GM12878 (cell line): ENCODE measurements around the gene MTMR10. TPM values are rescaled to one million over a fixed set of nuclear protein-coding genes. Genes with fewer than 3 reads are reported as not detected.

Experiments
- ATAC-seq: fragments of 200-7000 bp; cut with Tn5 transposase; 3 replicates; pipeline ENCODE4 v1.9.1; 2020; ENCODE audit warnings: mild to moderate bottlenecking, moderate library complexity
- Bru-seq: library from RNA; stranded (reverse); fragments of 400-500 nt; gene quantifications from one replicate; lab custom pipeline; 2021; lab: Mats Ljungman, UMichigan
- BruChase-seq, 2 experiments: library from RNA; stranded (reverse); fragments of 400-500 nt; gene quantifications; one replicate each; lab custom pipeline; 2021; lab: Mats Ljungman, UMichigan
- BruUV-seq: library from RNA; stranded (reverse); fragments of 400-500 nt; replicated peaks from 2 replicates; lab custom pipeline; 2021; lab: Mats Ljungman, UMichigan
- CTCF ChIA-PET: fragments of 300-600 bp; sonication (Branson Sonifier 250); formaldehyde crosslinking; extraction: SDS; loops from one replicate; lab custom pipeline; 2021; ENCODE audit warnings: inconsistent platforms; lab: Yijun Ruan, JAX
- POLR2A ChIA-PET: fragments of 350-600 bp; formaldehyde crosslinking; extraction: SDS; loops from one replicate; lab custom pipeline; 2021; ENCODE audit warnings: inconsistent platforms; lab: Charles Lee
- RAD21 ChIA-PET: fragments of 300-600 bp; sonication (Branson Sonifier 250); formaldehyde crosslinking; loops from one replicate; lab custom pipeline; 2023; ENCODE audit warnings: antibody characterized with exemption; ENCODE audit not compliant: unreplicated experiment; lab: Charles Lee
- SMC1A ChIA-PET: fragments of 300-600 bp; sonication (Branson Sonifier 250); formaldehyde crosslinking; loops from one replicate; lab custom pipeline; 2023; ENCODE audit not compliant: unreplicated experiment, uncharacterized antibody; lab: Charles Lee
- DNase-seq: peaks from one replicate; pipeline ENCODE4 v3.0.0-alpha.2; 2011; ENCODE audit warnings: low read depth, low spot score
- FAIRE-seq: peaks from 3 replicates; lab custom pipeline; 2011; peaks lifted over from hg19 to GRCh38; lab: Jason Lieb, UNC
- H2AFZ ChIP-seq: 2 replicates; pipeline ENCODE4 v1.6.0; 2011; ENCODE audit warnings: low read depth, low read length, control low read depth; ENCODE audit not compliant: control insufficient read depth
- H3K27ac ChIP-seq: 2 replicates; pipeline ENCODE4 v1.5.1; 2011; ENCODE audit warnings: control low read depth; ENCODE audit not compliant: control insufficient read depth, insufficient read depth
- H3K27me3 ChIP-seq, 2 experiments: replicated peaks in 1 of 2; 2 replicates each; pipeline versions ENCODE4 v1.6.0 to v1.6.1; 2011; ENCODE audit warnings: low read length in 1 of 2; ENCODE audit not compliant: control insufficient read depth in 2 of 2, insufficient read depth in 2 of 2
- H3K36me3 ChIP-seq, 2 experiments: 2 replicates each; pipeline ENCODE4 v1.5.1; 2011; ENCODE audit warnings: low read length in 1 of 2; ENCODE audit not compliant: control insufficient read depth in 2 of 2, insufficient read depth in 2 of 2
- H3K4me1 ChIP-seq: 2 replicates; pipeline ENCODE4 v1.6.1; 2011; ENCODE audit warnings: mild to moderate bottlenecking, low read length, moderate library complexity, mixed read lengths; ENCODE audit not compliant: control insufficient read depth, insufficient read depth
- H3K4me2 ChIP-seq: 2 replicates; pipeline ENCODE4 v1.6.0; 2011; ENCODE audit warnings: control low read depth; ENCODE audit not compliant: control insufficient read depth, insufficient read depth
- H3K4me3 ChIP-seq: fragments of 200-600 bp; sonication (generic); 2 replicates; pipeline ENCODE4 v1.5.1; 2016
- H3K79me2 ChIP-seq: 2 replicates; pipeline ENCODE4 v1.6.0; 2011; ENCODE audit warnings: low read length; ENCODE audit not compliant: control insufficient read depth, insufficient read depth
- H3K9ac ChIP-seq: 2 replicates; pipeline ENCODE4 v1.8.0; 2011; ENCODE audit warnings: low read length, control low read depth, mixed read lengths; ENCODE audit not compliant: control insufficient read depth, insufficient read depth
- H3K9me3 ChIP-seq: replicated peaks from 3 replicates; pipeline ENCODE4 v1.5.1; 2011; ENCODE audit warnings: mild to moderate bottlenecking, low read length; ENCODE audit not compliant: control insufficient read depth, insufficient read depth
- H4K20me1 ChIP-seq: 2 replicates; pipeline ENCODE4 v1.6.0; 2011; ENCODE audit not compliant: control insufficient read depth, insufficient read depth
- CHD1 ChIP-seq: IDR thresholded peaks from 2 replicates; pipeline ENCODE4 v1.6.1; 2012; ENCODE audit warnings: low read depth, low read length, improper control_type of control experiment
- FOXM1 ChIP-seq: IDR thresholded peaks from 2 replicates; pipeline ENCODE4 v1.6.1; 2012; ENCODE audit warnings: low read depth, mild to moderate bottlenecking, inconsistent platforms, low read length, moderate library complexity
- MXI1 ChIP-seq: fragments of 150-350 bp; IDR thresholded peaks from 2 replicates; pipeline ENCODE4 v1.6.1; 2011; ENCODE audit warnings: low read depth, mild to moderate bottlenecking, inconsistent platforms, low read length, improper control_type of control experiment
- SMAD5 ChIP-seq: IDR thresholded peaks from 2 replicates; pipeline ENCODE4 v1.6.1; 2016; ENCODE audit warnings: antibody characterized with exemption, low read depth
- ZNF217 ChIP-seq: fragments of 450-650 bp; IDR thresholded peaks from 2 replicates; pipeline ENCODE4 v1.6.1; 2017; ENCODE audit warnings: antibody characterized with exemption, mild to moderate bottlenecking
- WGBS: methylation state at CpG from one replicate; pipeline ENCODE4 v1.1.6; 2016; ENCODE audit warnings: low lambda C conversion rate; ENCODE audit not compliant: insufficient replicate concordance, insufficient coverage; ENCODE audit errors: missing lambda C conversion rate; 5-methylcytosine and 5-hydroxymethylcytosine counted together
- in situ Hi-C: fragments of 300-500 bp; cut with MboI; formaldehyde crosslinking; loops from 9 replicates; pipeline ENCODE4 v1.14.3; 2018; ENCODE audit warnings: mixed read lengths
- intact Hi-C: fragments of 100-400 bp; cut with micrococcal nuclease; formaldehyde crosslinking; loops from one replicate; pipeline ENCODE4 v1.14.2; 2022; ENCODE audit not compliant: unreplicated experiment
- long read RNA-seq, 2 experiments: library from polyadenylated mRNA; unstranded; transcript quantifications; one replicate each; pipeline ENCODE4 v2.0.0, GENCODE V29; 2019 to 2020
- polyA minus RNA-seq, 3 experiments: library from RNA; depleted of rRNA, polyadenylated mRNA; stranded (reverse); fragments of >200 nt; gene quantifications; 2 replicates each; pipeline ENCODE4 v1.2.3, GENCODE V29; 2011
- polyA plus RNA-seq, 11 experiments: library from polyadenylated mRNA; depleted of rRNA in 4 of 11; unstranded in 6 of 11; stranded (reverse) in 5 of 11; fragments of >200 nt; fragmentation: Nextera tagmentation in 4 of 11; fragmentation: Illumina TruSeq in 1 of 11; extraction: Ambion mirVana in 4 of 11; extraction: Trizol in 1 of 11; gene quantifications; 1 replicate in 1 of 11; 2 replicates in 10 of 11; pipeline versions ENCODE4 v1.2.1 to v1.2.3, GENCODE V29; 2011 to 2016; ENCODE audit warnings: inconsistent platforms in 2 of 11, missing spikeins in 2 of 11, low read depth in 1 of 11
- total RNA-seq, 4 experiments: library from RNA; depleted of rRNA in 3 of 4; stranded (reverse); fragments of >200 nt in 3 of 4; fragmentation: Illumina TruSeq in 1 of 4; extraction: Trizol in 1 of 4; gene quantifications; 2 replicates each; pipeline versions ENCODE4 v1.2.1 to v1.2.3, GENCODE V29; 2013 to 2021
- TF ChIP-seq, protein P1 (sequence below): IDR thresholded peaks from 2 replicates; pipeline ENCODE4 v1.6.1; 2012; ENCODE audit warnings: mild to moderate bottlenecking, low read depth, low read length
- TF ChIP-seq, protein P2 (sequence below): fragments of 450-650 bp; IDR thresholded peaks from 2 replicates; pipeline ENCODE4 v1.6.1; 2017; ENCODE audit warnings: antibody characterized with exemption, mild to moderate bottlenecking, moderate library complexity

Gene MTMR10, protein sequence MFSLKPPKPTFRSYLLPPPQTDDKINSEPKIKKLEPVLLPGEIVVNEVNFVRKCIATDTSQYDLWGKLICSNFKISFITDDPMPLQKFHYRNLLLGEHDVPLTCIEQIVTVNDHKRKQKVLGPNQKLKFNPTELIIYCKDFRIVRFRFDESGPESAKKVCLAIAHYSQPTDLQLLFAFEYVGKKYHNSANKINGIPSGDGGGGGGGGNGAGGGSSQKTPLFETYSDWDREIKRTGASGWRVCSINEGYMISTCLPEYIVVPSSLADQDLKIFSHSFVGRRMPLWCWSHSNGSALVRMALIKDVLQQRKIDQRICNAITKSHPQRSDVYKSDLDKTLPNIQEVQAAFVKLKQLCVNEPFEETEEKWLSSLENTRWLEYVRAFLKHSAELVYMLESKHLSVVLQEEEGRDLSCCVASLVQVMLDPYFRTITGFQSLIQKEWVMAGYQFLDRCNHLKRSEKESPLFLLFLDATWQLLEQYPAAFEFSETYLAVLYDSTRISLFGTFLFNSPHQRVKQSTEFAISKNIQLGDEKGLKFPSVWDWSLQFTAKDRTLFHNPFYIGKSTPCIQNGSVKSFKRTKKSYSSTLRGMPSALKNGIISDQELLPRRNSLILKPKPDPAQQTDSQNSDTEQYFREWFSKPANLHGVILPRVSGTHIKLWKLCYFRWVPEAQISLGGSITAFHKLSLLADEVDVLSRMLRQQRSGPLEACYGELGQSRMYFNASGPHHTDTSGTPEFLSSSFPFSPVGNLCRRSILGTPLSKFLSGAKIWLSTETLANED
- 48.5 and 55.2 TPM in 2 replicates for total RNA-seq (2013; cell fraction: nucleolus; rRNA removed)
- 10.0 and 12.5 TPM in 2 replicates for total RNA-seq (2014; rRNA removed)
- 11.9 and 12.1 TPM in 2 replicates for total RNA-seq (2014; rRNA removed; fragmentation: Illumina TruSeq; extraction: Trizol)
- 12.5 and 13.6 TPM in 2 replicates for total RNA-seq (2021)
- 5.9 TPM for polyA plus RNA-seq (2011; ENCODE audit: low read depth)
- polyA plus RNA-seq (2011; rRNA removed) = 11.8 and 13.3 TPM in 2 replicates
- 4.9 and 5.0 TPM in 2 replicates for polyA plus RNA-seq (2011; cell fraction: cytosol; rRNA removed)
- polyA plus RNA-seq (2011; cell fraction: nucleus; rRNA removed) = 17.0 and 17.8 TPM in 2 replicates
- 7.5 and 7.8 TPM in 2 replicates for polyA plus RNA-seq (2012)
- 11.5 and 13.5 TPM in 2 replicates for polyA plus RNA-seq (2014; fragmentation: Illumina TruSeq; extraction: Trizol)
- polyA plus RNA-seq (2014; fragmentation: Nextera tagmentation; extraction: Ambion mirVana) = 1 to 10 TPM; 1.9 to 3.6 TPM
- 7.8 and 8.5 TPM in 2 replicates for polyA plus RNA-seq (2014; rRNA removed)
- 1 to 10 TPM; 5.3 to 7.5 TPM for polyA plus RNA-seq (2016; fragmentation: Nextera tagmentation; extraction: Ambion mirVana)
- polyA minus RNA-seq (2011; rRNA and poly(A)+ RNA removed) = 9.4 and 15.1 TPM in 2 replicates
- 3.6 and 3.7 TPM in 2 replicates for polyA minus RNA-seq (2011; cell fraction: cytosol; rRNA and poly(A)+ RNA removed)
- polyA minus RNA-seq (2011; cell fraction: nucleus; rRNA and poly(A)+ RNA removed) = 20.8 and 27.6 TPM in 2 replicates
- percentile 86 among the genes with signal in this experiment for Bru-seq, nascent RNA
- percentile 72 among the genes with signal in this experiment for BruChase-seq, experiment 1, labeled RNA remaining after a 6-hour chase
- percentile 80 among the genes with signal in this experiment for BruChase-seq, experiment 2, labeled RNA remaining after a 2-hour chase
- long read RNA-seq, experiment 1, partial matches to known transcripts = 0 of 1 reads
- long read RNA-seq, experiment 1, other reads (novel, unspliced or antisense) = 1 of 1 reads
- long read RNA-seq, experiment 2, partial matches to known transcripts = 3 of 9 reads
- long read RNA-seq, experiment 2, other reads (novel, unspliced or antisense) = 6 of 9 reads

DNA sequence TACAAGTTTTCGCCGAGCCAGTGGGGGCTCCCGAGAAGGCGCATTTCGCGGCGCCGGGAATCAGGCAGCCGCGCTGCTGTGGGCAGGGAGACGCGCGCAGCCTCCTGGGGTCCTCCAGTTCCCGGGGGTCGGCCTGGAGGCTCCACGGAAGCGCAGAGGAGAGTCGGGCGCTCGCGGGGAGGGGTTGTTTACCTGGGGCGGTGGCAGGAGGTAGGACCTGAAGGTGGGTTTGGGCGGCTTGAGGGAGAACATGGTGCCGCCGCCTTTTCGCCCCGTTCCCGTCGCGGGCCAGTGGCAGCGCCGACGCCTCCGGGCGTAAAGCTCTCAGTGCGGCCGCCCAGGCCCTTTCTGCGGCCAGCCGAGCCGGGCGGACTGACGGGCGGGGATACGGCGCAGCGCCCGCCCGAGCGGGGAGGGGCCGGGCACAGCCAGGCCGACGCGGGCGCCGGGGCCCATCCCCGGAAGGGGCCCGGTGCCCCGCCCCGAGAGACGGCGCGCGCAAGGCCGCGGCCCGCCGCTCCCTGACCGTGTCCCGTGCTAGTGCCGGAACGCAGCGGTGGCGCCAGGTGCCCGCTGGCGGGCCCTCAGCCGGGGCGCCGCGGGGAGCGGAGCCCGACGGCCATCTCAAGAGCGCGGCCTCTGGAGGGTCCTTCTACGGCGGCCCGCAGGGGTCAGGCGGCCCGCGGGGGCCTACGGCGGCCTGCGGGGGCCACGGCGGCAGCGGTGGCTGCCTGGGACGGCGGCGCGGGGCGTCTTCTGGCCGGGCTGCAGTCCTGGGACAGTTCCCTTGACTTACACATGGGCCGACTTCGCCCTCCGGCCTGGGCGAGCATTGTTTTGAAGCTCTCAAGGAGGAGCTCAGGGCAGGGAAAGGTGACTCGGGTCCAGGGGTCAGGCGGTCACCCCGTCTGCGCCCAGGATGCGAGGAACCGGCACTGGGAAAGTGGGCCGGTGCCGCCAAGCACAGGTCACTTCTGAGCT, at the start of gene MTMR10:
MTMR10 (minus strand) TSS at position 374 of the 981 bp plus-strand sequence; CDS start at position 252, 122 bp downstream.
- Histone ChIP-seq H3K27me3 (no peaks in the 10 kb centered on the region), H3K79me2 (peaks cover 13% of the 10 kb centered on the region), H3K4me1 (peaks cover 5% of the 10 kb centered on the region; the same call in 1 of the 2 replicates), H3K9ac (peak within 1 kb of the TSS; percentile 92), H3K36me3 (no peaks in the 10 kb centered on the region; a peak in 1 of 4 replicates), H3K4me2 (peak within 1 kb of the TSS; percentile 95), H2AFZ (peak within 1 kb of the TSS; percentile 91), H3K27ac (peak within 1 kb of the TSS; percentile 78), H3K9me3 (no peaks in the 10 kb centered on the region), H3K4me3 (peak within 1 kb of the TSS; percentile 99), H4K20me1 (no peaks in the 10 kb centered on the region)
- peak; percentile 96 for ATAC-seq
- ChIA-PET CTCF (interaction anchor here (0.7 to 1.4 kb wide), 2 partner anchors 12 to 22 kb away, joined by 3 read pairs; no protein-coding TSS in a partner anchor), SMC1A (interaction anchor here (0.9 to 1.7 kb wide), 4 partner anchors 13 to 23 kb away, joined by 3 to 5 read pairs (median 4); no protein-coding TSS in a partner anchor), POLR2A (interaction anchor here (0.7 to 1.3 kb wide), 3 partner anchors 13 to 22 kb away, joined by 3 to 4 read pairs (median 3); no protein-coding TSS in a partner anchor), RAD21 (interaction anchor here (1.2 to 2.6 kb wide), 4 partner anchors 12 to 90 kb away, joined by 3 to 13 read pairs (median 4); no protein-coding TSS in a partner anchor)
- FAIRE-seq = peak; percentile 35
- BruUV-seq = TSS peak; percentile 90
- no peak for DNase-seq
- 1% methylated on average over 84 of the region's 114 CpGs for WGBS
- in situ Hi-C loops = no loop called here
- intact Hi-C loops = loop anchor here (1.0 to 5.0 kb wide), 2 partner anchors 13 to 89 kb away; partner anchors contain the start of gene FAN1
- TF ChIP-seq ZNF217 = peak; percentile 64
- TF ChIP-seq, protein P1, sequence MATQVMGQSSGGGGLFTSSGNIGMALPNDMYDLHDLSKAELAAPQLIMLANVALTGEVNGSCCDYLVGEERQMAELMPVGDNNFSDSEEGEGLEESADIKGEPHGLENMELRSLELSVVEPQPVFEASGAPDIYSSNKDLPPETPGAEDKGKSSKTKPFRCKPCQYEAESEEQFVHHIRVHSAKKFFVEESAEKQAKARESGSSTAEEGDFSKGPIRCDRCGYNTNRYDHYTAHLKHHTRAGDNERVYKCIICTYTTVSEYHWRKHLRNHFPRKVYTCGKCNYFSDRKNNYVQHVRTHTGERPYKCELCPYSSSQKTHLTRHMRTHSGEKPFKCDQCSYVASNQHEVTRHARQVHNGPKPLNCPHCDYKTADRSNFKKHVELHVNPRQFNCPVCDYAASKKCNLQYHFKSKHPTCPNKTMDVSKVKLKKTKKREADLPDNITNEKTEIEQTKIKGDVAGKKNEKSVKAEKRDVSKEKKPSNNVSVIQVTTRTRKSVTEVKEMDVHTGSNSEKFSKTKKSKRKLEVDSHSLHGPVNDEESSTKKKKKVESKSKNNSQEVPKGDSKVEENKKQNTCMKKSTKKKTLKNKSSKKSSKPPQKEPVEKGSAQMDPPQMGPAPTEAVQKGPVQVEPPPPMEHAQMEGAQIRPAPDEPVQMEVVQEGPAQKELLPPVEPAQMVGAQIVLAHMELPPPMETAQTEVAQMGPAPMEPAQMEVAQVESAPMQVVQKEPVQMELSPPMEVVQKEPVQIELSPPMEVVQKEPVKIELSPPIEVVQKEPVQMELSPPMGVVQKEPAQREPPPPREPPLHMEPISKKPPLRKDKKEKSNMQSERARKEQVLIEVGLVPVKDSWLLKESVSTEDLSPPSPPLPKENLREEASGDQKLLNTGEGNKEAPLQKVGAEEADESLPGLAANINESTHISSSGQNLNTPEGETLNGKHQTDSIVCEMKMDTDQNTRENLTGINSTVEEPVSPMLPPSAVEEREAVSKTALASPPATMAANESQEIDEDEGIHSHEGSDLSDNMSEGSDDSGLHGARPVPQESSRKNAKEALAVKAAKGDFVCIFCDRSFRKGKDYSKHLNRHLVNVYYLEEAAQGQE = no peak
- no peak for TF ChIP-seq FOXM1
- TF ChIP-seq SMAD5 = no peak
- no peak for TF ChIP-seq CHD1
- TF ChIP-seq MXI1 = peak; percentile 67
- TF ChIP-seq, protein P2, sequence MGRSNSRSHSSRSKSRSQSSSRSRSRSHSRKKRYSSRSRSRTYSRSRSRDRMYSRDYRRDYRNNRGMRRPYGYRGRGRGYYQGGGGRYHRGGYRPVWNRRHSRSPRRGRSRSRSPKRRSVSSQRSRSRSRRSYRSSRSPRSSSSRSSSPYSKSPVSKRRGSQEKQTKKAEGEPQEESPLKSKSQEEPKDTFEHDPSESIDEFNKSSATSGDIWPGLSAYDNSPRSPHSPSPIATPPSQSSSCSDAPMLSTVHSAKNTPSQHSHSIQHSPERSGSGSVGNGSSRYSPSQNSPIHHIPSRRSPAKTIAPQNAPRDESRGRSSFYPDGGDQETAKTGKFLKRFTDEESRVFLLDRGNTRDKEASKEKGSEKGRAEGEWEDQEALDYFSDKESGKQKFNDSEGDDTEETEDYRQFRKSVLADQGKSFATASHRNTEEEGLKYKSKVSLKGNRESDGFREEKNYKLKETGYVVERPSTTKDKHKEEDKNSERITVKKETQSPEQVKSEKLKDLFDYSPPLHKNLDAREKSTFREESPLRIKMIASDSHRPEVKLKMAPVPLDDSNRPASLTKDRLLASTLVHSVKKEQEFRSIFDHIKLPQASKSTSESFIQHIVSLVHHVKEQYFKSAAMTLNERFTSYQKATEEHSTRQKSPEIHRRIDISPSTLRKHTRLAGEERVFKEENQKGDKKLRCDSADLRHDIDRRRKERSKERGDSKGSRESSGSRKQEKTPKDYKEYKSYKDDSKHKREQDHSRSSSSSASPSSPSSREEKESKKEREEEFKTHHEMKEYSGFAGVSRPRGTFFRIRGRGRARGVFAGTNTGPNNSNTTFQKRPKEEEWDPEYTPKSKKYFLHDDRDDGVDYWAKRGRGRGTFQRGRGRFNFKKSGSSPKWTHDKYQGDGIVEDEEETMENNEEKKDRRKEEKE = 0 out of 2 replicates have a peak, but pooled peaks have one; percentile 28
